H9 (cell line): ENCODE data around the gene KRTAP5-1. TPM values are rescaled to one million over a fixed set of nuclear protein-coding genes. Genes with fewer than 3 reads are reported as not detected.
A peak's percentile ranks its signal among the peaks of the same experiment; 100 is the strongest.

Experiments used
- DNase-seq: peaks from one replicate; pipeline ENCODE4 v3.0.0-alpha.2; 2017
- H2AFZ ChIP-seq: one replicate; pipeline ENCODE4 v1.6.1; 2013; ENCODE audit warnings: mild to moderate bottlenecking, low read length, control low read depth, moderate library complexity
- H2AK5ac ChIP-seq: 2 replicates; pipeline ENCODE4 v1.6.1; 2013; ENCODE audit warnings: low read length, control low read depth, mixed read lengths; ENCODE audit not compliant: insufficient read length
- H2BK120ac ChIP-seq: one replicate; pipeline ENCODE4 v1.6.1; 2013; ENCODE audit warnings: low read depth, mild to moderate bottlenecking, low read length, control low read depth, inconsistent platforms; ENCODE audit not compliant: poor library complexity, severe bottlenecking
- H2BK12ac ChIP-seq: 2 replicates; pipeline ENCODE4 v1.6.1; 2013; ENCODE audit warnings: low read length, control low read depth, mixed read lengths, low read depth; ENCODE audit not compliant: insufficient read length
- H2BK15ac ChIP-seq: 2 replicates; pipeline ENCODE4 v1.6.1; 2013; ENCODE audit warnings: low read depth, low read length, control low read depth
- H2BK20ac ChIP-seq: one replicate; pipeline ENCODE4 v1.6.1; 2013; ENCODE audit warnings: low read depth, mild to moderate bottlenecking, low read length, control low read depth, inconsistent platforms; ENCODE audit not compliant: poor library complexity, severe bottlenecking
- H2BK5ac ChIP-seq: 2 replicates; pipeline ENCODE4 v1.6.1; 2013; ENCODE audit warnings: low read length, control low read depth, mixed read lengths; ENCODE audit not compliant: insufficient read length
- H3K14ac ChIP-seq: 2 replicates; pipeline ENCODE4 v1.6.1; 2013; ENCODE audit warnings: low read length, control low read depth; ENCODE audit not compliant: insufficient read depth
- H3K18ac ChIP-seq: 2 replicates; pipeline ENCODE4 v1.6.1; 2013; ENCODE audit warnings: low read depth, mild to moderate bottlenecking, mixed read lengths, low read length, control low read depth; ENCODE audit not compliant: insufficient read length
- H3K23ac ChIP-seq: 2 replicates; pipeline ENCODE4 v1.6.1; 2013; ENCODE audit warnings: low read length, control low read depth, mixed read lengths, low read depth; ENCODE audit not compliant: insufficient read length
- H3K23me2 ChIP-seq: 2 replicates; pipeline ENCODE4 v1.6.1; 2013; ENCODE audit warnings: low read depth, mild to moderate bottlenecking, mixed read lengths, low read length, control low read depth; ENCODE audit not compliant: insufficient read length, poor library complexity, severe bottlenecking
- H3K27ac ChIP-seq: 2 replicates; pipeline ENCODE4 v1.5.1; 2013; ENCODE audit warnings: low read length, control low read depth, mixed read lengths, low read depth; ENCODE audit not compliant: insufficient read length
- H3K27me3 ChIP-seq: 2 replicates; pipeline ENCODE4 v1.6.1; 2013; ENCODE audit warnings: low read length, control low read depth, inconsistent platforms; ENCODE audit not compliant: insufficient read depth
- H3K4ac ChIP-seq: 2 replicates; pipeline ENCODE4 v1.6.1; 2013; ENCODE audit warnings: low read depth, mild to moderate bottlenecking, control low read depth, inconsistent platforms, low read length, moderate library complexity
- H3K4me1 ChIP-seq: 2 replicates; pipeline ENCODE4 v1.6.1; 2013; ENCODE audit warnings: low read length, control low read depth, inconsistent platforms; ENCODE audit not compliant: insufficient read depth
- H3K4me2 ChIP-seq: 2 replicates; pipeline ENCODE4 v1.6.1; 2013; ENCODE audit warnings: low read length, control low read depth, mixed read lengths; ENCODE audit not compliant: insufficient read length, insufficient read depth
- H3K56ac ChIP-seq: 2 replicates; pipeline ENCODE4 v1.6.1; 2013; ENCODE audit warnings: low read depth, mild to moderate bottlenecking, mixed read lengths, low read length, control low read depth; ENCODE audit not compliant: insufficient read length
- H3K79me1 ChIP-seq: 2 replicates; pipeline ENCODE4 v1.6.1; 2013; ENCODE audit warnings: low read depth, mild to moderate bottlenecking, moderate library complexity, low read length, control low read depth, inconsistent platforms; ENCODE audit not compliant: insufficient read depth, poor library complexity, severe bottlenecking
- H3K79me2 ChIP-seq: 2 replicates; pipeline ENCODE4 v1.6.1; 2013; ENCODE audit warnings: low read length, control low read depth, inconsistent platforms; ENCODE audit not compliant: insufficient read depth
- H3K9ac ChIP-seq: 2 replicates; pipeline ENCODE4 v1.6.1; 2013; ENCODE audit warnings: low read length, control low read depth, mixed read lengths; ENCODE audit not compliant: insufficient read length; ENCODE audit errors: extremely low read depth
- H3K9me3 ChIP-seq: one replicate; pipeline ENCODE4 v1.6.1; 2013; ENCODE audit warnings: low read depth, low read length, inconsistent platforms; ENCODE audit not compliant: control insufficient read depth
- H3T11ph ChIP-seq: one replicate; pipeline ENCODE4 v1.6.1; 2013; ENCODE audit warnings: mild to moderate bottlenecking, low read length, control low read depth, inconsistent platforms
- H4K20me1 ChIP-seq: one replicate; pipeline ENCODE4 v1.6.1; 2013; ENCODE audit not compliant: control insufficient read depth, insufficient read length, insufficient read depth
- H4K5ac ChIP-seq: 2 replicates; pipeline ENCODE4 v1.6.1; 2013; ENCODE audit warnings: low read depth, mild to moderate bottlenecking, mixed read lengths, low read length, control low read depth; ENCODE audit not compliant: insufficient read length
- H4K8ac ChIP-seq: replicated peaks from 2 replicates; pipeline ENCODE4 v1.6.1; 2013; ENCODE audit warnings: low read length, control low read depth, mixed read lengths, low read depth; ENCODE audit not compliant: insufficient read length
- H4K91ac ChIP-seq: 2 replicates; pipeline ENCODE4 v1.6.1; 2013; ENCODE audit warnings: low read depth, mild to moderate bottlenecking, moderate library complexity, mixed read lengths, low read length, control low read depth; ENCODE audit not compliant: insufficient read length
- H3K27ac Mint-ChIP-seq, 3 experiments: 2 replicates in 2 of 3; 3 replicates in 1 of 3; pipeline ENCODE4 v1.8.0; 2020 to 2021; ENCODE audit warnings: mixed read lengths in 3 of 3, mild to moderate bottlenecking in 1 of 3, moderate library complexity in 1 of 3
- H3K27me3 Mint-ChIP-seq: 2 replicates; pipeline ENCODE4 v1.8.0; 2021; ENCODE audit warnings: low read depth, mild to moderate bottlenecking, moderate library complexity, mixed read lengths
- H3K36me3 Mint-ChIP-seq, 3 experiments: 2 replicates in 2 of 3; 3 replicates in 1 of 3; pipeline ENCODE4 v1.8.0; 2020 to 2021; ENCODE audit warnings: low read depth in 3 of 3, mixed read lengths in 3 of 3; ENCODE audit not compliant: insufficient read depth in 1 of 3
- H3K4me1 Mint-ChIP-seq, 2 experiments: 2 replicates each; pipeline ENCODE4 v1.8.0; 2020; ENCODE audit warnings: mixed read lengths in 2 of 2
- H3K4me3 Mint-ChIP-seq, 2 experiments: 2 replicates in 1 of 2; 3 replicates in 1 of 2; pipeline ENCODE4 v1.8.0; 2020 to 2021; ENCODE audit warnings: mild to moderate bottlenecking in 2 of 2, mixed read lengths in 2 of 2, moderate library complexity in 1 of 2
- H3K9me3 Mint-ChIP-seq, 2 experiments: 2 replicates in 1 of 2; 3 replicates in 1 of 2; pipeline ENCODE4 v1.8.0; 2020; ENCODE audit warnings: mild to moderate bottlenecking in 2 of 2, mixed read lengths in 2 of 2, moderate library complexity in 1 of 2
- WGBS: extraction: QIAGEN DNeasy Blood & Tissue Kit; methylation state at CpG from one replicate; pipeline ENCODE4 v1.1.7; 2013; ENCODE audit warnings: missing lambda C conversion rate, low lambda C conversion rate, mixed read lengths; ENCODE audit not compliant: insufficient read length; ENCODE audit errors: extremely low coverage; 5-methylcytosine and 5-hydroxymethylcytosine counted together
- total RNA-seq: library from RNA; stranded (reverse); gene quantifications from 2 replicates; pipeline ENCODE4 v1.2.1, GENCODE V29; 2021
- TF ChIP-seq, protein P1 (sequence below): fragments of 200-600 bp; sonication (generic); conservative IDR thresholded peaks from 3 replicates; pipeline ENCODE4 v1.8.0; 2021; ENCODE audit warnings: antibody characterized with exemption, mild to moderate bottlenecking

The KRTAP5-1 gene
- total RNA-seq, 1 experiment from 2014 or later: not detected

- Histone ChIP-seq H3K4ac (no peak overlapping the region), H3K4me1 (no peaks in the 10 kb centered on the region; the same call in 1 of the 2 replicates), H3K23me2 (peaks cover 6% of the 10 kb centered on the region), H3K79me1 (no peaks in the 10 kb centered on the region), H3K79me2 (no peaks in the 10 kb centered on the region), H2BK5ac (no peak overlapping the region), H3K23ac (no peak overlapping the region), H2AK5ac (no peak overlapping the region), H2BK120ac (no peak overlapping the region), H2BK20ac (no peak overlapping the region), H2BK12ac (no peak overlapping the region), H3K27ac (no peak overlapping the region), H3K14ac (no peak overlapping the region), H2AFZ (no peak overlapping the region), H4K91ac (no peak overlapping the region), H3K18ac (no peak overlapping the region), H4K8ac (no peak overlapping the region), H3T11ph (no peak overlapping the region), H3K9ac (no peak overlapping the region), H3K56ac (no peak overlapping the region), H4K20me1 (no peaks in the 10 kb centered on the region), H3K9me3 (no peaks in the 10 kb centered on the region), H2BK15ac (no peak overlapping the region), H3K4me2 (no peak overlapping the region), H3K27me3 (no peaks in the 10 kb centered on the region; the same call in 1 of the 2 replicates), H4K5ac (no peak overlapping the region)
- H3K36me3 Mint-ChIP-seq: no peaks in the 10 kb centered on the region
- TF ChIP-seq, protein P1, sequence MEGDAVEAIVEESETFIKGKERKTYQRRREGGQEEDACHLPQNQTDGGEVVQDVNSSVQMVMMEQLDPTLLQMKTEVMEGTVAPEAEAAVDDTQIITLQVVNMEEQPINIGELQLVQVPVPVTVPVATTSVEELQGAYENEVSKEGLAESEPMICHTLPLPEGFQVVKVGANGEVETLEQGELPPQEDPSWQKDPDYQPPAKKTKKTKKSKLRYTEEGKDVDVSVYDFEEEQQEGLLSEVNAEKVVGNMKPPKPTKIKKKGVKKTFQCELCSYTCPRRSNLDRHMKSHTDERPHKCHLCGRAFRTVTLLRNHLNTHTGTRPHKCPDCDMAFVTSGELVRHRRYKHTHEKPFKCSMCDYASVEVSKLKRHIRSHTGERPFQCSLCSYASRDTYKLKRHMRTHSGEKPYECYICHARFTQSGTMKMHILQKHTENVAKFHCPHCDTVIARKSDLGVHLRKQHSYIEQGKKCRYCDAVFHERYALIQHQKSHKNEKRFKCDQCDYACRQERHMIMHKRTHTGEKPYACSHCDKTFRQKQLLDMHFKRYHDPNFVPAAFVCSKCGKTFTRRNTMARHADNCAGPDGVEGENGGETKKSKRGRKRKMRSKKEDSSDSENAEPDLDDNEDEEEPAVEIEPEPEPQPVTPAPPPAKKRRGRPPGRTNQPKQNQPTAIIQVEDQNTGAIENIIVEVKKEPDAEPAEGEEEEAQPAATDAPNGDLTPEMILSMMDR: no peak
- no peak overlapping the region for H3K4me3 Mint-ChIP-seq
- DNase-seq: peak; percentile 24
- H3K27ac Mint-ChIP-seq: no peak overlapping the region; a peak in 1 of 7 replicates
- H3K4me1 Mint-ChIP-seq: peaks cover 20 to 47% of the 10 kb centered on the region in 2 experiments
- no CpG with 5 or more reads among the region's 13 CpGs for WGBS
- H3K9me3 Mint-ChIP-seq: no peaks in the 10 kb centered on the region
- H3K27me3 Mint-ChIP-seq: peaks cover 40% of the 10 kb centered on the region
Observed at GRCh38 chr11:1567052-1567720, 17.9 kb downstream of the KRTAP5-1 start.
